EL (cell line): ENCODE data around the gene USE1.
A peak's percentile ranks its signal among the peaks of the same experiment; 100 is the strongest.
"Not testable (repeated sequence)": the region's sequence is repeated elsewhere in the genome, so short reads cannot be mapped to it uniquely, and the experiment has no call there.

ENCODE experiments used
- DNase-seq: peaks from one replicate; pipeline ENCODE4 v3.0.0-alpha.2; 2016

USE1 gene

GRCh38 chr19:17215127-17215971, at the start of gene USE1:
USE1 (plus strand) TSS chr19:17215357; CDS start chr19:17215406, 49 bp downstream.
- peak; percentile 91 for DNase-seq

GRCh38 chr19:17165715-17166114, 49.4 kb upstream of the USE1 start:
- no peak for DNase-seq

- DNase-seq, result no peak
Observed at GRCh38 chr19:17170538-17171297, 44.4 kb upstream of the USE1 start.

- no peak for DNase-seq
Observed at GRCh38 chr19:17171874-17172273, 43.3 kb upstream of the USE1 start.

- no peak for DNase-seq
Observed at GRCh38 chr19:17172624-17173345, 42.4 kb upstream of the USE1 start.

- no peak for DNase-seq
Observed at GRCh38 chr19:17178291-17178690, 36.9 kb upstream of the USE1 start.

- DNase-seq, result no peak
Observed at GRCh38 chr19:17180997-17181702, 34.0 kb upstream of the USE1 start.

- DNase-seq, result no peak
Observed at GRCh38 chr19:17183271-17183761, 31.8 kb upstream of the USE1 start.

- no peak for DNase-seq
Observed at GRCh38 chr19:17183858-17184321, 31.3 kb upstream of the USE1 start.

GRCh38 chr19:17184371-17184841, 30.8 kb upstream of the USE1 start:
- no peak for DNase-seq

- DNase-seq, result no peak
Observed at GRCh38 chr19:17185590-17185989, 29.6 kb upstream of the USE1 start.

GRCh38 chr19:17191736-17192135, 23.4 kb upstream of the USE1 start:
- not testable (repeated sequence) for DNase-seq

GRCh38 chr19:17192751-17193150, 22.4 kb upstream of the USE1 start:
- DNase-seq, result no peak

GRCh38 chr19:17194608-17195007, 20.5 kb upstream of the USE1 start:
- no peak for DNase-seq

- no peak for DNase-seq
Observed at GRCh38 chr19:17195106-17195505, 20.1 kb upstream of the USE1 start.

GRCh38 chr19:17196610-17197009, 18.5 kb upstream of the USE1 start:
- DNase-seq, result no peak

GRCh38 chr19:17197666-17198065, 17.5 kb upstream of the USE1 start:
- no peak for DNase-seq

- DNase-seq, result no peak
Observed at GRCh38 chr19:17200408-17201079, 14.6 kb upstream of the USE1 start.

- no peak for DNase-seq
Observed at GRCh38 chr19:17202249-17202648, 12.9 kb upstream of the USE1 start.

GRCh38 chr19:17202713-17203112, 12.4 kb upstream of the USE1 start:
- no peak for DNase-seq

GRCh38 chr19:17205237-17206140, 9.7 kb upstream of the USE1 start:
- DNase-seq, result peak; percentile 34
